AG09319 (cell line): ENCODE data around the gene HMGCR.
"Not testable (repeated sequence)": the region's sequence is repeated elsewhere in the genome, so short reads cannot be mapped to it uniquely, and the experiment has no call there.

Source experiments
- DNase-seq: peaks from one replicate; pipeline ENCODE4 v3.0.0-alpha.2; 2010; ENCODE audit warnings: low read depth; ENCODE audit errors: extremely low read depth
- TF ChIP-seq, protein P1 (sequence below): IDR thresholded peaks from 2 replicates; pipeline ENCODE4 v1.5.1; 2011; ENCODE audit warnings: low read depth, mild to moderate bottlenecking, inconsistent platforms, low read length, moderate library complexity

The HMGCR gene

DNA sequence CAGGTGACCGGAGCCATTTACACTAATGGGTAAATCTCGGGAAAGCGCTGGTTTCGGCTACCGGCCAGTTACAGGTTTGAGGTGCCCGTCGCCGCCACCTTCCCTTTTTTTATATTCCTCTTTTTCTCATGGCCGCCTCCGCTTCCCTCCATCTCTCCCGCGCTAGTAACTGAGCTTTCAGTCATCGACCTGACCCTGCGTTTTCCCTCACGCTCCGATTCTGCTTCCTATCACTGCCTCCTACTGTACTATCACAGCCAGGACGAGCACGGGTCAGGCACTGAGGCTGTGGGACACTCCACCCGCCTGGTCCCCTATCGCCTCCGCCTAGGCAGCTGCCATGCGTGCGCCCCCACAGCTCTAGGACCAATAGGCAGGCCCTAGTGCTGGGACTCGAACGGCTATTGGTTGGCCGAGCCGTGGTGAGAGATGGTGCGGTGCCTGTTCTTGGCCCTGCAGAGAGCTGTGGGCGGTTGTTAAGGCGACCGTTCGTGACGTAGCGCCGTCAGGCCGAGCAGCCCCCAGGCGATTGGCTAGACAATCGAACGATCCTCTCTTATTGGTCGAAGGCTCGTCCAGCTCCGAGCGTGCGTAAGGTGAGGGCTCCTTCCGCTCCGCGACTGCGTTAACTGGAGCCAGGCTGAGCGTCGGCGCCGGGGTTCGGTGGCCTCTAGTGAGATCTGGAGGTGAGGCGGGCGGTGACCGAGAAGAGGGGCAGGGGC is at the start of gene HMGCR:
TSS of gene HMGCR (plus strand) at position 606 of the 722 bp plus-strand sequence. CDS start 5,386 bp downstream, outside the sequence.
- TF ChIP-seq, protein P1, sequence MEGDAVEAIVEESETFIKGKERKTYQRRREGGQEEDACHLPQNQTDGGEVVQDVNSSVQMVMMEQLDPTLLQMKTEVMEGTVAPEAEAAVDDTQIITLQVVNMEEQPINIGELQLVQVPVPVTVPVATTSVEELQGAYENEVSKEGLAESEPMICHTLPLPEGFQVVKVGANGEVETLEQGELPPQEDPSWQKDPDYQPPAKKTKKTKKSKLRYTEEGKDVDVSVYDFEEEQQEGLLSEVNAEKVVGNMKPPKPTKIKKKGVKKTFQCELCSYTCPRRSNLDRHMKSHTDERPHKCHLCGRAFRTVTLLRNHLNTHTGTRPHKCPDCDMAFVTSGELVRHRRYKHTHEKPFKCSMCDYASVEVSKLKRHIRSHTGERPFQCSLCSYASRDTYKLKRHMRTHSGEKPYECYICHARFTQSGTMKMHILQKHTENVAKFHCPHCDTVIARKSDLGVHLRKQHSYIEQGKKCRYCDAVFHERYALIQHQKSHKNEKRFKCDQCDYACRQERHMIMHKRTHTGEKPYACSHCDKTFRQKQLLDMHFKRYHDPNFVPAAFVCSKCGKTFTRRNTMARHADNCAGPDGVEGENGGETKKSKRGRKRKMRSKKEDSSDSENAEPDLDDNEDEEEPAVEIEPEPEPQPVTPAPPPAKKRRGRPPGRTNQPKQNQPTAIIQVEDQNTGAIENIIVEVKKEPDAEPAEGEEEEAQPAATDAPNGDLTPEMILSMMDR, result peak; percentile 44
- DNase-seq, result peak; percentile 98

DNA sequence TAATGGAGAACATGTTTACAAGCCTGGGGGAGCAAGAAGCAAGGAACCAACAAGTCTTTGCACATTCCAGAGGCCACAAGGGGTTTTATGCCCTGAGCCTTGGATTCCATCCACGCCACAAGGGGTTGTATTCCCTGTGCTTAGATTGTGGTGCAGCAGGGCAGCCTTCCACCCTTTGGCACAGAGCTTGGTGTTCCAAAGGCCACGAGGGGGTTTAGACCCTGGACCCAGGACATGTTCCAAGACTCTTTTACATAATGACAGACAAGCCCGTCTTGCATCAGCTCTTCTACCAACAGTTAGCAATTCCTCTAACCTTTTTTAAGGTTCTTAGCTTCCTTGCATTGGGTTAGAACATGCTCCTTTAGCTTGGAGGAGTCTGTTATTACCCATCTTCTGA is 45.2 kb upstream of the HMGCR start:
- DNase-seq, result not testable (repeated sequence)

DNA sequence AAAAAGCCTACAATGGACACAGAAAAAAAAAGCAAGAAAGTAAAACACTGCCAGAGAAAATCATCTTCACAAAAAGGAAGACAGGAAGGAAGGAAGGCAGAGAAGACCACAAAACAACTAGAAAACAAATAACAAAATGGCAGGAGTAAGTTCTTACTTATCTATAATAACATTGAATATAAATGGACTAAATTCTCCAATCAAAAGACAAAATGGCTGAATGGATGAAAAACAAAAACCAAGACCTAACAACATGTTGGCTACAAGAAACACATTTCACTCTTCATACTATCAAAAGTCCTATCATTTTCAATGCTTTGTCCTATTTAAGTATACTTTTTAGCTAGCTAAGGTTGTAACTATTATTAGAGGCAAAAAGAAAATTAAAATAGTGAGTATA is 36.9 kb upstream of the HMGCR start:
- TF ChIP-seq, protein P1, result no peak
- no peak for DNase-seq

DNA sequence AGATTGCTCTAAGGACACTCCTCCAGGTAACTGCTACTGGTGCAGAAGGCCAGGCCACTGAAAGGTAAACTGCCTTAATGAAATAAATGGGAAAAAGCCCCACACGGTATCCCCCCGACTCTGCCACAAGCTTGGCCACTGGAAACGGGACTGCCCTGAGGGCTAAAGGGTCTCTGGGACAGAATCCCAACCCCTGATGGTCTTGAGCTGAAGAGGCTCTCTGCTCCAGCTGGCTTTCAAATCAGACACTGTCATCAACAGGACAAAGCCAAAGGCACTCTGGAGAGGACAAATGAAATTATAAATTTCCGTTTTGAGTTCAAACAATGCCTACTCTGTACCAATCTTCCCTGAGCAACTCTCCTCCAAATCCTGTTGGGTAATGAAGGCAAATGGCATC is 33.6 kb upstream of the HMGCR start:
- TF ChIP-seq, protein P1, result no peak
- no peak for DNase-seq

DNA sequence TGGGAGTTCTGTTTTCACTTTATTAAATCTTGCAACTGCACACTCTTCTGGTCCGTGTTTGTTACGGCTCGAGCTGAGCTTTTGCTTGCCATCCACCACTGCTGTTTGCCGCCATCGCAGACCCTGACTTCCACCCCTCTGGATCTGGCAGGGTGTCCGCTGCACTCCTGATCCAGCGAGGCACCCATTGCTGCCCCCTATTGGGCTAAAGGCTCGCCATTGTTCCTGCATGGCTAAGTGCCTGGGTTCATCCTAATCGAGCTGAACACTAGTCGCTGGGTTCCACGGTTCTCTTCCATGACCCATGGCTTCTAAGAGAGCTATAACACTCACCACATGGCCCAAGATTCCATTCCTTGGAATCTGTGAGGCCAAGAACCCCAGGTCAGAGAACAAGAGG is 32.5 kb upstream of the HMGCR start:
- not testable (repeated sequence) for DNase-seq

DNA sequence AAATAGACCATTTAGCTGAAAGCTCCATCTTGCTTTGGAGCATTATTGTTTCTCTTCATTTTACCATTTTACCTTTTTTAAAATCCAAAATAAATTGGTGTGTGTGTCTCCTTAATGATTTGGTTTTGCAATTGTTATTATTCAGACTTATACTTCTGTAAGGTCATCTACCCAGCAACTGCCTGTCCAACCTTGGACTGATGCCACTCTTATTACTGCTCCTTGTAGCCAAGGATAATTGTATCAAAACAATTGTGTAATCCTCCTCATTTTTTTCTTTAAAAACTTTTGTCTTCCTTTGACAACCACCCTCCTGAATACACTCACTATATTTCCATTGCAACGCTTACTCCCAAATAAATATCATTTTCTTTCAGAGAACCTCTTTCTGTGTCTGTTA is 30.3 kb upstream of the HMGCR start:
- TF ChIP-seq, protein P1, result no peak
- no peak for DNase-seq

DNA sequence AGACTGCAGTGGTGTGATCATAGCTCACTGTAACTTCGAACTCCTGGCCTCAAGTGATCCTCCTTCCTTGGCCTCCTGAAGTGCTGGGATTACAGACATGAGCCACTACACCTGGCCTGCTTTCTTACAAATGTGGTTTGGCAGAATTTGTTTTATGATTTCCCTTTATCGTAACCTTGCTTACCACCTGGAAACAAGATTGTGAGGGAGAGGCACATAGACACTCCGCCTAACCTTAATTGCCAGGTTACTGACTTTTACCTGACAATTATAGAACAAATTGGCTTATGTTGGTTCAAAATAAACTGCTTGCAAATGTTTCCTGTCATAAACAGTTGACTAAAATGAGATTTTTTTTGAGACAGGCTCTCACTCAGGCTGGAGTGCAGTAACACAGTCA is 26.8 kb upstream of the HMGCR start:
- DNase-seq, result no peak
- TF ChIP-seq, protein P1, result no peak

DNA sequence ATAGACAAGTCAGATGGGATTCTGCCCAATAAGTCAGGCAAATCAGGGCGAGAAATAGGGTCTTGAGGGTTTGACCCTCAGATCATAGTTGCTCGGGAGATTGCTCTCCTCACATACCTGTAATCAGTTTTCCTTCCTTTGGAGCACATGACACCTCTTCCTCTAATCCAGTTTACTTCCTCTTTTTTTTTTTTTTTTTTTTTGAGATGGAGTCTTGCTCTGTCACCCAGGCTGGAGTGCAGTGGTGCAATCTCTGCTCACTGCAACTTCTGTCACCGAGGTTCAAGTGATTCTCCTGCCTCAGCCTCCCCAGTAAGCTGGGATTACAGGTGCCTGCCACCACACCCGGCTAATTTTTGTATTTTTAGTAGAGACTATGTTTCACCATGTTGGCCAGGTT is 17.9 kb upstream of the HMGCR start:
- not testable (repeated sequence) for DNase-seq

DNA sequence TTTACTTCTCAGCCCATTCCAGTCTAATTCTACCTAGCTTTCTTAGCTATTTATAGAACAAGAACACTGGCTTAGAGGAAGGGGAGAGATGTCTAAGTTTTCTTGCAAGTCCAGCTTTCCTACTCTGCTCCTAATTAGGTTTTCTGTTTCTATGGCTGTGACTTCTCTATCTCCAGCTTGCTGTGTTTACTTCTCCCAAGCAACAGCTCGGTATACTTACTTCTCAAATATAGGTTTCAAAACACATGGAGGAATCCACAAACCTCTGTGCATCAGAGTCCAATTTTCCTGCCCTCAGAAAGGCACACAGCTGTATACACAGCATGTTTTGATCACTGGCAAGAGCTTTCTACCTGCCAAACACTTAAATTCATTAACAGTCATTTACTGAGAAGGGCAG is 17.4 kb upstream of the HMGCR start:
- no peak for DNase-seq

More for the DNA sequence above, 17.4 kb upstream of the HMGCR start:
- TF ChIP-seq, protein P1, result no peak
